Measurements from ENCODE around the gene EXPH5.

Gene EXPH5

DNA sequence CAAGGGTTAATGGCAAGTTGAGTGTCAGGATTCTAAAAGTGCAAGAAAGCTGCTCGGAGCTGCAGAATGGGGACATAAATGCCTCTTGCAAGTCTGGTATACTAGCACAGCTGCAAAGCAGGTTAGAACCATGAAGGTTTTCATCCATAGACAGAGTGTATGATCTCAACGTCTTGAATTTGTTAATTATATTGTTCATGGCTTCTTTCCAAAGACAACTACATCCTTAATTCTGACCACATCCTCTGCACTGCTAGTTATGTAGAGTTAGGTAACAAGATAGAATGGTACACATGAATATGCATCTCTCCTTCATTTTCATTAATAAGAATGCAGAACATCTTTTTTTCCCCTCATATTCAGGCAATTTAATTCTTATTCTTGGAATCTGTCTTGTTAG, 34.2 kb downstream of the EXPH5 start:
- no peak for DNase-seq (ENCODE audit: low spot score)

DNA sequence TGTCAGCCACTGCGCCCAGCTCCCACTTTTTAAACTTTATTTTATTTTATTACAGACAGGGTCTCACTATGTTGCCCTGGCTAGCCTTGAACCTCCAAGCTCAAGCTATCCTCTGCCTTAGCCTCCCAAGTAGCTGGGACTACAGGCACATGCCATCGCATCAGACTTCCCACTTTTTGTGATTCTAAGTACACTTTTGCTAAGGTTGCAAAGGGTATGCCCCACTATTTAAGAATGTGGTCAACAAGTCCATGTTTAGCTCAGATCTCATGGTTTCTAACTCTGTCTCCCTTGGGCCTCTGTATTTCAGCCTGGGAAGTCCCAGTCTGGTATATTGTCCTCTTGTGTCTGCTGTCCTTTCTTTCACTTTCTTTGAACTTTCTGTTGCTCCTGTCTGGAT, 35.3 kb downstream of the EXPH5 start:
- no peak for DNase-seq (ENCODE audit: low spot score)

DNA sequence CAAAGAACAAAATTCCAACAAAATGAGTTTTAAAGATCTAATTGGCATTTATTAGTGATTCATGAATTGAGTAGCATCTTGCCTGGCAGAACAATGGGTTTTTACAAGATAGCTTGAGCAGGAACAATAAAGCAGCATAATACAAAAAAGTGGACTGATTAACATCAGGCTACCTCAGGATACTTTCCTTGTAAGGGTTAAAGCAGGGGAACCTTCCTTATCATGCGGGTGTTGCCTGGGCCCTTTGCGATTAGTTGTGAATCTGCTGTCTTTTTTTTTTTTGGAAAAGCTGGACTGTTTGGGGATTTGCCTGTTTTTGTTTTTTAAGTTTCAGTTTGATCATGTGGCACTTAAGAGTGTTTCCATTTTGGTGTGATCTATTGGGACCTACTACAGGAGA, 37.5 kb downstream of the EXPH5 start:
- no peak for DNase-seq (ENCODE audit: low spot score)

DNA sequence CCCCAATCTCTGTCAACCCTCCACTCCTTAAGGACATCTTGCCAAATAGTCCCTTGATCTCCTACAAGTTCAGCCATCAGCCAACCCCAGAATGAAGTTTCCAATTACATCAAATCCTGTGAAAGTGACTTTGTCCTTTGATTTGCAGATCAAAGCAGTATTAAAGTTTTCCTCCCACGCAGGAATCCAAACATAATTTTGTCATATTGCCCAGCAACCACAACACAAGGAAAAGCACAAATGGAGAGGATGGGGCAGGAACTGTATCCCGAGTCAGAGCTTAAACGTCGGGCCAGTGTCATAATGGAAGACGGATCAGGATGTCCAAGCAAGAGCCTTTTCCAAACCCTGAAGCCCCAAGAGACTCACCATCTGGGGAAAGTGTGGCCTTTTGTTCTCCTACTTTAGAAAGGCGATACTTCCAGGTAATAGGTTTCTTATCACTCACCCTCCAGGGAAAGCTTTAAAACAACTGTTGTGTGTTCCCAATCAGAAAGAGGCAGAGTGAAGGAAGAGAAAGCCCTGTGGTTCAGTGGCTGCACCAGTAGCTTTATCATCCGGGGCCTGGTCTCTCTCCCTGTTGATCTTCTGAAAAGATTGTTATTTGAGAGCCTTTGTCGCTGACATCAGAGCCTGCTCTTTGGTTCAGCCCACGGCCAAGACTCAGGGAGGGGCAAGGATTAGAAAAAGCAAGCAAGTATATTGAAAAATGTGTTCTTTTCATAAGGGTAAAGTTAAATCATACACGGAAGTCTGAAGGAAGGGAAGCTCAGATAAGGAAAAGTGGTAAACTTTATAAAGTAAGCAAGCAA, 41.7 kb downstream of the EXPH5 start:
- DNase-seq (ENCODE audit: low spot score), result no peak

DNA sequence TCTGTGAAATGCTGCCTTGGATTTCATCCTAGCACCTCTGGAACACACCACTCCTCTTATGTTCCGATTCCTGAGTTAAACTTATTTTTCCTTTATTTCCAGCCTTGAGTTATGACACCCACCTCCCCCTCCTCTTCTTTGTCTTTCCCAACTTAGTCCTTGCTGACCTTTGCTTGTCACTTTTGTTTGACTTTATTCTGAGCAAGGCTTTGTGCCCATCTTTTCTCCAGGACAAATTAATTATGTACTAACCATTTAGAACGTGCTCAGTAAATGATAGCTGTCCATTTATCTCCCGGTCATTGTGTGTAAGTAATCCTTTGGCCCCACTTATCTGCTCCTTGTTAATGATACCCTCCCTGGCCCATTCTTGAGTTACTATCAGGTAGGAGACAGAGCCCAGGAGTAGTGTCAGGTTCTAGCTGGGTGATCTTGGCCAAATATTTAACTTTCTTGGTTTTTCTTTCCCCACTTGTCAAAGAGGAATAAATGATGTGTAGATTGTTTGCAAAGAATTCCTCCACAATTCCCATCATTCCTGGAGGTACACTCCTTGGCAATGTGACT, 44.2 kb downstream of the EXPH5 start:
- DNase-seq (ENCODE audit: low spot score), result no peak

DNA sequence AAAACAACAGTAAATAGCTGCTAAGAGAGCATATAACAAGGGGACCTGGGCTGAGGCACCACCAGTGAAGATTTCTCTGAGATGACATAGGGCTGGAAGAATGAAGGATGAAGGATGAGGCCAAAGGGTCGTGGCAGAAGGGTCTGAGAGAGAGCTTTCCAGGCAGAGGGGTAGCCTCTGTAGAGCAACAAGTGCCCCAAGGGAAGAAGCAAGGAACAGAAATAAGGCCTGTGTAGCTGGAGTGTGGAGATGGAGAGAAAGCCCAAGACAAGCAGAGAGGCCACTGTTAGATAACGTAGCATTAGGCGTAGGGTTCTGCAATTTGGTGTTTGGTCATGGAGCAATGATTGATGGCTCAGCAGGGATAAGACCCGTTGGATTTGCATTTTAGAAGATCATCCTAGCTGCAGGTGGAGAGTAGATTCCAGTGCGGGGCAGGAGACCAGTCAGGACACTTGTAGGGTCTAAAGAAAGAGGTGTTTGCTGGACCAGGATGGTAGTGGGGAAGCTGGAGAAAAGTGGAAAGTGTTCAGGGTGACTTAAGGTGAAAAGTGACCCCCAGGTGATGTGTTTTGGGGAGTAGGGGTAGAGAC, 47.6 kb downstream of the EXPH5 start:
- DNase-seq (ENCODE audit: low spot score), result no peak

DNA sequence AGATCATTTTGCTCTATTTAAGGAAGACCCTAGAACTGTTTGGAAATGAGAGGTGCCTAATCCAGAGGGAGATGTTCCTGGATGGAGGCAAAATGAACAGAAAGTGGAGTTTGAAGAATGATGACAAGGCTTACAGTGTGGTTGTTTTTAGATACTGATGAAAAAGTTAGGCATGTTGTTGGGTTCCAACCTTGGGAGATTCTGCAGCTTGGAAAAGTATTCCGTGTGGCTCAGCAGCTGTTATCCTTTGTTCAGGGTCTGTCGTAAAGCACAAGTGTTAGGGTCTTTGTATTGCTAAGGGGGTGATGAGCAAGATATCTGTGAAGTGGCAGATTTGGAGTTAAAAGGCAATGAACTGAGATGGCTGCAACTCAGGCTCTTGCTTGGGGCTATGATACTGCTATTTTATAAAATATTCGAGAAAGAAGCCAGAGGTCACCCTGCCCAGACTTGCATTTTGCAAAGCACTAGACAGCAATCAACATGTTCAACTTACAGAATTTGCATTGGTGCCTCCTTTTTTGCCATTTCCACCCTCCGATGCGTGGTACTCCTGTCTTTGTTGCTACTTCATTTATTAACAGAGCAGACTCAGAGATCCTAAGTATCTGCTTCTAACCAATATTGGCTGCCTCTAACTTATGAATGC, 50.1 kb downstream of the EXPH5 start:
- no peak for DNase-seq (ENCODE audit: low spot score)

DNA sequence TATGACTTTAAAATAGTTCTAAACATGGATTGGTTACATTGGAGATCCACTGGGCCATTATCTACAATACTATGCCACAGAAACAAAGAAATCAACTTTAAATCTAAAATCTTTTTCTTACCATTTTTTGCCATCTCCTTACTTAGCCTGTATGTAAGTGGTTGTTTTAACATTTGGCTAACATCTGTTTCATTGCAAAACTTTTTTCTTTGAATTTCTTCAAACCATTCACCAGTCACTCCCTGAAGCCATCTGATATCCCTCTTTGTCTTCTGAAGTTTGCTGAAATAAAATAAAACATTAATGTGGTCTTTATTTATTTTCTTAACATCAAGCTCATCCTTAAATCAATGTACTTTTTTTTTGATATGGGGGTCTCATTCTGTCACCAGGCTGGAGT, 52.0 kb downstream of the EXPH5 start:
- DNase-seq (ENCODE audit: low spot score), result no peak

DNA sequence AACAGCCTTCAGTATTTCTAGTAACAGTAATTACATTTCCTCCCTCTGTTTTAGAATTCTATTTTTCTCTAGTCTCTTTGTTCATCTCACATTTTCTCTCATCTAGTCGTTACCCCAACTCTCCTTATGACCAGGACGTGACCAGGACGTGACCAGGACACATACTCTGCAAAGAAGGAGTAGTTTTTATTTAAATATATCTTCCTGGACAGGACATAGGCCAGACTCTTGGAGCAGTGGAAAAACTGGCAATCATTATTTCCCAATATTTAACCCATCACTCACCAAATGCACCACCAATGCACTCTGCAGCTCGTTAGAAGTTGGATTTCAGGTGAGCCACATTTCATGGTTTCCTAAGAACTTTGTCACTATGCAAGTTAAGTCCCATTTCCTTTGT, 55.1 kb downstream of the EXPH5 start:
- no peak for DNase-seq (ENCODE audit: low spot score)

DNA sequence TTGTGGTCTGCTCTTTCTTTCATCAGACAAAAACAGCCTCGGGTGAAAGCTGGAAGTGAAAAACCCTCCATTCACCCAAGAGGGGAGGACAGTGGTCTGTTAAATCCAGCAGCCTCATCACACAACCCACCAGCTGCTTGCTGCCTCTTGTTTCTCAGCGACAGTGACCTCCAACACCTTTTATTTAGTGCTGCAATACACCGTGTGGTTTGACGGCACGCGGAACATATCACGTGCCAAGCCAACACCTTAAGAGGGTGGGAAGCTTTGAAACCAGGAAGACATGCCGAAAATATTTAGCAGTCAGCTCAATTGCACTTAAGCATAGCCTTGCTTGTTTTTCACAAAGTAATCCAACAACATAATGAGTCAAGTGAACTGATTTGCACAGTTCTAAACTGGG, 55.5 kb downstream of the EXPH5 start:
- no peak for DNase-seq (ENCODE audit: low spot score)

DNA sequence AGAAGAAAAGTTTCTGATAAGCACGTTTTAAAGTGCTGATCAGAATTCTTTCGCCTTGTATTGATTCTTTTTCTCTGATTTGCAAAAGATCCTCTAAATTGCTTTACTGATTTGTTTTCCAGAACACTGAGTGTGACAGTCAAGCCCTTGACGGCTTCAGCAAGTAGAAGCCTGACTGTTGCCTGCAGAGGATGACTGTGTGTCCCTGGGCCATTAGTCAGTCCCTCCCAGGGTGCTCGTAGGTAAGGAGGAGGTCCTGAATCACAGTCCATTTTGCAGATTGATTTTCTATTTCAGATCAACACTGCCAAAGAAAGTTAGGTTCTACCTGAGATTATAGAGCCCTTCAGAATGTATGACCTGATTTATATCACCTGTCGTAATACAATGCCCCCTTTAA, 56.8 kb downstream of the EXPH5 start:
- no peak for DNase-seq (ENCODE audit: low spot score)

DNA sequence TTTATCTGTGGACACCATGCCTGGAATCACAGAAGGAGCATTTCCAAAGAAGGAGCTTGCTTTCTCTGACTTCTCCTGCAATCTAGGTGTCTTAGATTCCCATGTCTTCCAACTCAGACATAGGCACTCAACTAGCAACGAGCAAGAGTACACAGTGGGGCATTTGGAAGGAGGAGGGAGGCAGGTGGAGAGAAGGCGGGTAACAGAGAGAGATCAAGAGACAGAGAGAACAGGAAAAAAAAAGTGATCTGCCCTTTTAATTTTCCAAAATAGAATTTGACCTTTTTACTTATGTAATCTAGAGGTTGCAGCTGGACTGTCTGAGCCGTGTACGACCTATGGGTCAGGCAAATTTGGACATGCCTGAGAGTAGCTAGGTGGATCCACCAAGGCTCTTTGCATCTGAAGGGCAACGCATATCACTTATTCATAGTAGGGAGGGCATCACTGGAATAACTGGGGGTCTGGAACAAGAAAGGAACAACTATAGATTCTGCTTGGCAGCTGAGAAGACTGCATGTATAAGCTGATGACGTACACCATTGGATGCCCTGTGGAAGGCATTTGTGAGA, 58.1 kb downstream of the EXPH5 start:
- DNase-seq (ENCODE audit: low spot score), result no peak

DNA sequence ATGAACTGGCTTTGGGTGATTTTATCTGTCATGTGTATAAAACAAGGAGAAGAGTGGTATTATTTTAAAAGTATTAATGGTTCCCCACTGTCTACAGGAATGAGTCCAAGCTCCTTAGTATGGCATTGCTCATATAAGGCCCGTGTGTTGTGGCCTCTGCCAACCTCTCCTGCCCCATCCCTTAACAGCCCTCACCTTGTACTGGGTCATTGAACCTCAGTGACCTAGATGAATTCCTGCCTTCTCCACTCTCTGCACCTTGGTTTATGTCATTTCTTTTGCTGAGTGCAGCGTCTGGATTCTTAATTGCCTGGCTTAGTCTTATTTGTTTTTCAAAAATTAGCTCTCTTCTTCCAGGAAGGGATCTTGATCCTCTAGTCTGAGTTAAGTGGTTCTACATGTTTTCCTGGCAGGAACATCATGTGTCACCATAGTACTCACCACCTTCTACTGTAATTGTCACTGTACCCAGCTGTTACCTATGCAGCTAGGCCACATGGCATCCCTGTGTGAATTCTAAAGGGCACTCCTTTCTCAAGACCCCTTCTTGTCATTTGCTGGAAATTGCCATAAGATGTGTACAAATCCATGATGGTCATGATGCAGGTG, 59.2 kb downstream of the EXPH5 start:
- no peak for DNase-seq (ENCODE audit: low spot score)

DNA sequence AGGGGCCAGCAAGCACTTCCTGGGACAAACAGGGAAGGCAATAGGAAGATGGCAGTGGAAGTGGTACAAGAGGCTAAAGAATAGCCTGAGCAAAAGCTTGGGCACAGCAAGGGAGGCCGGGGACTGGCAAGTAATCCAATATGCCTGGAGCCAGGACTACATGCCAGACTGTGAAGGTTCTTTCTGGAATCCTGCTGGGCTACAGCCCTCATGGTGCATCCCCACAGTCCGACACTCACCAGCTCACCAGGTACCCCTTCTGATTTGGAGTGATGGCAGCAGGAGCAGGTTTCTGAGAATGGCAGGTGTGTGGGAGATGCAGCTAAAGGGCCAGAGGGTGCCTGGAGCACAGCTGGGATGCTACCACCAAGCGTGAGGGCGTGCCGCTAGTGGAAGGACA, 63.1 kb downstream of the EXPH5 start:
- DNase-seq (ENCODE audit: low spot score), result no peak

DNA sequence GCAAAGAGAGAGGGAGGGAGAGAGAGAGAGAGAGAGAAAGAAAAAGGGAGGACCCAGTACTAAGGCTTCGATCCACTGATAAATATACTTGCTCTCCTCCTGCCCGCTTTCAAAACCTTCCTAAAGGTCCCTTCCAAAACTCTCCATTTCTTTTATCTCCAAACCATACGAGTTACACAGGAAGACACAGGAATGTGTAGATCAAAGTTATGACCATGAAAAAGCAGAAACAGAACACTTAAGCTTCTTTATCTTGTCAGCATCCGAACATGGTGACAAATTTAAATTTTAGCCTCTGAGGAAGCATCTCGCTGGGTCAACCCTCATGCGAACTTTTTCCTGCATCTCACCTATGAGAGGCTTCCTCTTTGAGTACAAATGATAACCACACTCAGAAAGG, 66.2 kb downstream of the EXPH5 start:
- no peak for DNase-seq (ENCODE audit: low spot score)

DNA sequence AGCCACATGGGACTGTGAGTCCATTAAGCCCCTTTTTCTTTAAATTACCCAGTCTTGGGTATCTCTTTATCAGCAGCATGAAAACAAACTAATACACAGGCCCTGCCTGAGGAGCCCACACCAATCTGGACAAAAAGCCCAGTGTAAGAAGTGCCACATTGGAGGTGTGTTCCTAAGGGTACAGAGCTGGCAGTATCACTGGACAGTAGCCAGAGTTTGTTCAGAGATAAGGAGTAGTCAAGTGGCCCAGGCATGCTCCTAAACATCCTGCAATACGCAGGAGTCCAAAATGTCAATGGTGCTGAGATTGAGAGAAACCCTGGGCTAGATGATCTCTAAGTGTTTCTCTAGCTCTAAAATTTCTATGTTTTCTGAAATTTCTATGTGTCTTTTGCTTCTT, 68.4 kb downstream of the EXPH5 start:
- no peak for DNase-seq (ENCODE audit: low spot score)

DNA sequence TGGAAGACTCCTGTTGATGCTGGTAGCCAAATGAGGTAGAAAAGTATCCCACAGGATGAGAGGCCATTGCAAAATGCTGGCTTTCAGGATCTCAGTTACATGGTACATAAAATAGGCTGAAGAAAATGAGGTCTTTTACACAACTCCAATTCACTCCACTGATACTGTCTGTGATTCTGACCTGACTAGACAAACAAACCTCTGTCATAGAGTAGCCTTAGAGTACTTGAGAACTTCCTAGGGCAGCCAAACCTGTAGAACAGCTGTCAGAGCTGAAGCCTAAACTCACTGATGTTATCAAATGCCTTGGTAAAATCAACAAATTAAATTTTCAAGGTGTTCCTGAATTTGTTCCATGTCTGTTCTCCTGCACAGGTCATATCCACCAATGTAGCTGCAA, 69.1 kb downstream of the EXPH5 start:
- DNase-seq (ENCODE audit: low spot score), result no peak

DNA sequence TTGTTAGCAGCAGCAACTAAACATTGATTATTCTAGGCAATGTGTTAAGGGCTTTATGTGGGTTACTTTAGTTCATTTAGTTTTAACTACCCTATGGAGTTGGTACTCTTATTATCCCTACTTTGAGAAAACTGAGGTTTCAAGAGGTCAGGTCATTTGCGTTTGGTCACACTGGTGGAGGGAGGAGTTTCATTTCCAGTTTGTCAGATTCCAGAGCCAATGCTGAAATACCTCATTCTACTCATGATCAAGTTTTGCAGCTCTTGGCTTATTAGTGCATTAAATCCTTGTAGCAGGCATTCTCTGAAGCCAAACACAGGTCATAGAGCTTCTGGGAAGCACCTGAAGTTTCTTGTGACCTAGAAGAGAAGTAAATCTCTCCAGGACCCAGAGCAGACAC, 71.2 kb downstream of the EXPH5 start:
- no peak for DNase-seq (ENCODE audit: low spot score)

DNA sequence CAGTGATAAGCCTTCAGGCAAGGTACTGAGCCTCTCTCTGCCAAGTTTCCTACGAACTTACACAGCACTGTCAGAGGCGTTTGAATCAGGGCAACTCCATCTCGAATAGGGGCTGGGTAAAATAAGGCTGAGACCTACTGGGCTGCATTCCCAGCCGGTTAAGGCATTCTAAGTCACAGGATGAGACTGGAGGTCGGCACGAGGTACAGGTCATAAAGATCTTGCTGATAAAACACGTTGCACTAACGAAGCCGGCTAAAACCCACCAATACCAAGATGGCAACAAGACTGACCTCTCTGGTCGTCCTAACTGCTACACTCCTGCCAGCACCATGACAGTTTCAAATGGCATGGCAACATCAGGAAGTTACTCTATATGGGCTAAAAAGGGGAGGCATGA, 75.0 kb downstream of the EXPH5 start:
- DNase-seq (ENCODE audit: low spot score), result no peak

DNA sequence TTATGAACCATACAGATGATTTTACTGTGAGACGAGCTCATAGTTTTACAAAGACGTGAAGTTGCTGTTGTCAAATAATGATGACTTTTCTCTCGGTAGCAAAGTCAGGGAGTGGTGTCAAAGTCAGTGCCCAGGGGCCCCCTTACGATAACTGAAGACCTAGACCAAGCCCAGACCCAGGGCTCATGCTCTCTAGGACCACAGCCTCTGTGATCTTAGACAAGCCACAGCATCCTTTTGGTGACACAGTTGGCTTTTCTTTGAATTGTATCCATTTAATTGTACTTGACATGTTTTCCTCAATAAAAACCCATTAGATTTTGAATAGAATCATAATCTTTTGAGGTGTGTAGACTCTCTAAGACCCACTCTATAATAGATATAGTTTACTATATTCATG, 77.4 kb downstream of the EXPH5 start:
- no peak for DNase-seq (ENCODE audit: low spot score)

DNA sequence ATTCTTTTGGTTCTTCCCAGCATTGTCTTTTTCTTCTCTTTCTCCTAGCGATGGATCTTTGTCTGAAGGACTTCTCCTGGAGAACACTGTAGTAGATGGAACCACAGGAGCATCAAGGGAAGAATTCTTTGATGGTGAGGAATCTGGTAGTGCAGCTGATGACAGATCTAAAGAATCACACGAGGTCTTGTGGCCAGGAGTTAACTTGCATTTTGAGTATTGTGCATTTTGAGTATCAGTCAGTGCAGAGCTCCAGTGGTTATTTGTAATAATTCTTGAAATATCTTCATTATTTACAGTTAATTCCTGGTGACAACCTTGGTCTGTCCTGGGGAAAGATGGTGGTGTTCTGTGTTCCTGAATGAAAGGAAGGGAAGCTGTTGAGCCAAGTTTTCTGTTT, 80.9 kb downstream of the EXPH5 start:
- DNase-seq (ENCODE audit: low spot score), result no peak

DNA sequence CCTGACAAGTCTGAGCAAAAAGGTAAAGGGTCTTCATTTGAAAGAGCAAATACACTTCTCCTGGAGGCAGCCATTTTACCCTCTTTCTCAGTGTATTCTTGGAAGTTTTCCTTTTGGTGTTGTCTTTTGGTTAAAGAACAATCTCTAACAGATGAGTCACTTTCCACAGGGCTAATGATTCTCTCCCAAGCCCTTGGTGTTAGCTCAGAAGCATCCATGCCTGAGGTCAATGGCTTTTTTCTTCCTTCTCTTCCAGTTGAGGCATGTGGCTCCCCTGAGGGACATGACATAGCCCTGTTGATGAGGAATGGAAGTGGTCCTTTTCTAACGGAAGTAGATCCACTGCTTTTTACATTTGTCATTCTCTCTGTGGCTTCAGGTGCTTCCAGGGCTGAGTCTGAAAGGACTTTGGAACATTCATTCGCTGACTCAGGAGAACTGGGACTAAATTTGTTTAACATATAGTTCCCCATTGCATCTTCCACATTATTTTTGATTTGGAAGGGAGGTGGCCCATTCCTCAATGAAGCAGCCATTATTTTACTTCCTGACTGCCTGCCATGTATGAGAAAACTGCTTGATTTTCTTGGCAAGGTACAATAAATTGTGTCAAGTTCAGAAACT, 81.6 kb downstream of the EXPH5 start:
- DNase-seq (ENCODE audit: low spot score), result no peak

Data from iPS-NIHi11 (cell line).